Naive thymus-derived CD4-positive, alpha-beta T cell (primary cell): ENCODE results near the gene PLD4. TPM values are rescaled to one million over a fixed set of nuclear protein-coding genes. Genes with fewer than 3 reads are reported as not detected.

Experiments
- ATAC-seq: fragments of 150-1000 bp; cut with Tn5 transposase; 2 replicates; pipeline ENCODE4 v1.10.0; 2021; ENCODE audit warnings: mild to moderate bottlenecking, moderate library complexity
- CTCF ChIA-PET: fragments of 350-600 bp; sonication (Branson Sonifier 250); formaldehyde crosslinking; loops from one replicate; lab custom pipeline; 2021; ENCODE audit warnings: antibody characterized with exemption; lab: Charles Lee
- POLR2A ChIA-PET: fragments of 350-600 bp; sonication (Branson Sonifier 250); formaldehyde crosslinking; loops from one replicate; lab custom pipeline; 2021; ENCODE audit warnings: antibody characterized with exemption, inconsistent platforms; lab: Charles Lee
- DNase-seq, 9 donors: peaks; one replicate each; pipeline versions ENCODE4 v3.0.0 to v3.0.0-alpha.2; 2020 to 2022; ENCODE audit warnings: mixed read lengths in 1 of 9
- H3K27ac ChIP-seq: one replicate; pipeline ENCODE4 v1.7.0; 2013; ENCODE audit warnings: mild to moderate bottlenecking, low read depth, low read length, moderate library complexity
- H3K27me3 ChIP-seq, 2 donors: one replicate each; pipeline ENCODE4 v1.7.0; 2013; ENCODE audit warnings: low read length in 2 of 2, mild to moderate bottlenecking in 2 of 2, moderate library complexity in 2 of 2; ENCODE audit not compliant: control insufficient read depth in 2 of 2, insufficient read depth in 2 of 2
- H3K36me3 ChIP-seq, 3 experiments: 1 replicate in 2 of 3; 2 replicates in 1 of 3; pipeline ENCODE4 v1.7.0; 2013; ENCODE audit warnings: low read length in 3 of 3, mild to moderate bottlenecking in 3 of 3, moderate library complexity in 1 of 3; ENCODE audit not compliant: insufficient read depth in 3 of 3, control insufficient read depth in 2 of 3
- H3K4me1 ChIP-seq, 2 donors: one replicate each; pipeline ENCODE4 v1.7.0; 2013; ENCODE audit warnings: low read length in 2 of 2, mild to moderate bottlenecking in 2 of 2, moderate library complexity in 1 of 2; ENCODE audit not compliant: control insufficient read depth in 2 of 2, insufficient read depth in 2 of 2
- H3K4me3 ChIP-seq: 2 replicates; pipeline ENCODE4 v1.7.0; 2013; ENCODE audit warnings: mild to moderate bottlenecking, low read length
- H3K9me3 ChIP-seq, 3 experiments: 1 replicate in 2 of 3; 2 replicates in 1 of 3; pipeline ENCODE4 v1.7.0; 2013; ENCODE audit warnings: low read length in 3 of 3; ENCODE audit not compliant: control insufficient read depth in 2 of 3
- H3K27ac Mint-ChIP-seq, 9 donors: one replicate each; pipeline ENCODE4 v1.8.0; 2020 to 2022; ENCODE audit warnings: mixed read lengths in 9 of 9, mild to moderate bottlenecking in 8 of 9, moderate library complexity in 5 of 9, inconsistent platforms in 2 of 9
- H3K27me3 Mint-ChIP-seq, 5 donors: one replicate each; pipeline ENCODE4 v1.8.0; 2021 to 2022; ENCODE audit warnings: mixed read lengths in 5 of 5, mild to moderate bottlenecking in 1 of 5
- H3K36me3 Mint-ChIP-seq, 5 donors: one replicate each; pipeline ENCODE4 v1.8.0; 2020 to 2022; ENCODE audit warnings: mixed read lengths in 5 of 5, mild to moderate bottlenecking in 3 of 5, inconsistent platforms in 1 of 5
- H3K4me1 Mint-ChIP-seq, 7 donors: one replicate each; pipeline ENCODE4 v1.8.0; 2020 to 2022; ENCODE audit warnings: mixed read lengths in 7 of 7, mild to moderate bottlenecking in 3 of 7, inconsistent platforms in 1 of 7
- H3K4me3 Mint-ChIP-seq, 10 donors: one replicate each; pipeline ENCODE4 v1.8.0; 2020 to 2022; ENCODE audit warnings: mild to moderate bottlenecking in 10 of 10, mixed read lengths in 10 of 10, moderate library complexity in 6 of 10, inconsistent platforms in 2 of 10
- H3K9me3 Mint-ChIP-seq, 11 donors: one replicate each; pipeline ENCODE4 v1.8.0; 2020 to 2022; ENCODE audit warnings: mixed read lengths in 11 of 11, mild to moderate bottlenecking in 4 of 11, inconsistent platforms in 1 of 11, moderate library complexity in 1 of 11
- intact Hi-C, 2 donors: fragments of 100-400 bp; cut with micrococcal nuclease; formaldehyde crosslinking; loops; one replicate each; pipeline ENCODE4 v1.15.1; 2023
- polyA plus RNA-seq, 2 donors: library from polyadenylated mRNA; unstranded; fragments of 300-500 nt; fragmentation: Illumina TruSeq; gene quantifications; one replicate each; pipeline ENCODE4 v1.2.3, GENCODE V29; 2021
- total RNA-seq, 6 experiments: library from RNA in 5 of 6; stranded (reverse) in 5 of 6; gene quantifications; 1 replicate in 5 of 6; 2 replicates in 1 of 6; pipeline ENCODE4 v1.2.3 and lab custom pipeline; 2021 to 2026

PLD4 gene
- total and polyA plus RNA-seq, 7 experiments from 2014 or later = 0.10 to 32.0 (median 0.80) TPM; not detected in 1

DNA sequence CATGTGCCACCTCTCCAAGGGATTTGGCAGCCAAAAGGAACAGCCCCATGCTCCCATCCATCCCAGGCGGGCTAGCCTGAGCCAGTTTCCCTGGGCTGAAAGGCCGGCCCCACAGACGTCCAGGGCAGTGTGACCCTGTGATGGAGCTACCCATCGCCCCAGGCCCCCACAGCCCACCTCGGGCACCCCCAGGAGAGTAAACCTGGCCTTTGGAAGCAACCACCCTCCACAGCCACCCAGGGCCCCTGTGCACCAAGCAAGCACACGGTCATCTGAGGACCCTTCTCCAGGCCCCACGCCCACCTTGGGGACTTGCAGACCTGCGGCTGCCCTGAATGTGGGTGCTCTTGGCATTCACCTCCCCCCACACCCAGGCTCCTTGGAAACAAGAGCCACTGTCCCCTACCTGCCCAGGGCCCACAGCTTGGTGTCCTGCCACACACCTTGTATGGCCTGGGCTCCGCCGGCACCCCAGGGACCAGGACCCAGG lies 45.1 kb downstream of the PLD4 start:
- H3K36me3 Mint-ChIP-seq = no peaks in the 10 kb centered on the region
- Histone ChIP-seq H3K27me3 (peaks cover 0 to 4% of the 10 kb centered on the region in 2 donors), H3K27ac (no peak overlapping the region), H3K4me1 (no peaks in the 10 kb centered on the region), H3K36me3 (no peaks in the 10 kb centered on the region), H3K9me3 (no peaks in the 10 kb centered on the region), H3K4me3 (no peak overlapping the region)
- intact Hi-C loops = no loop called here
- peaks cover 5 to 14% (median 8%) of the 10 kb centered on the region in 5 donors for H3K27me3 Mint-ChIP-seq
- H3K4me1 Mint-ChIP-seq = no peaks in the 10 kb centered on the region
- DNase-seq (peak in 1 of 9 donors; percentile 0), ATAC-seq (no peak)
- H3K4me3 Mint-ChIP-seq = no peak overlapping the region
- CTCF ChIA-PET = no interaction called here
- no peaks in the 10 kb centered on the region for H3K9me3 Mint-ChIP-seq
- H3K27ac Mint-ChIP-seq = no peak overlapping the region
- POLR2A ChIA-PET = no interaction called here

DNA sequence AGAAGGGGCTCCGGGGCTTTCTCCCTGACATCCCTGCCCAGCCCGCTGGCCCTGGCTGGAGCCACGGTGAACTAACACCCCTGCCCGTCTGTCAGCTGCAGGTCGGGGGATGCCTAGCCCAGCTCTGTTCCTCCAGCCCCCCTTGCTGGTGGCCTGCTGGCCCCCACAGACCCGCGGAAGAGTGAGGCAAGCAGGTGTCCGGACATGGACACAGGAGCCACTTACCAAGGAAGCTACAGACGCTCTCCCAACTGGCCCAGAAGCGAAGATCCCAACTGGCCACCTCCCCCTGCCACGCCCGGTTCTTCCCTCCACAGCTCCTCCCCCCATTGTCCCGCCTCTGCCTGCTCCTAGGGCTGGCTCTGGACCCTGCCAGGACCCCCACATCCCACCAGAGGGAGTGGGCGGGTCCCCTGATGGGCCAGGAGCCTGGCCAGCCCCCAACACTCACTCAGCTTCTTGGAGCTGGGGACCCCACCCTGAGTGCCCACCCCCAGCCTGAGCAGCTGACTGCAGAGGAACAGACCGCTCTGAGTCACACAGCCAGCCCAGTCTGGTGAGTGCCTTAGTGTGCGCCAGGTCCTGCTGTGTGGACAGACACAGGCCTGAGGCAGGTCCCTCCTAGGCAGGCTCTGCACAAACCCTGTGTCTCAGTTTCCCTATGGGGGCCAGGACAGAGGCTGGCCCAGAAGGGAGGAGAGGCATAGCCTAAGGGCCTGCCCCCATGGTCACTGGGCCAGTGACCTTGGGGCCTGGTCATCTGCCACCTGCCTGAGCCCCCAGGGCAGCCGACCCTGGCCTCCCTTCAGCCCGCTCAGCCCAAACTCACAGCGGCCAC lies 45.8 kb downstream of the PLD4 start:
- H3K4me1 Mint-ChIP-seq = no peaks in the 10 kb centered on the region
- Histone ChIP-seq H3K36me3 (no peaks in the 10 kb centered on the region), H3K27ac (no peak overlapping the region), H3K4me1 (no peaks in the 10 kb centered on the region), H3K9me3 (no peaks in the 10 kb centered on the region), H3K4me3 (no peak overlapping the region), H3K27me3 (peaks cover 0 to 4% of the 10 kb centered on the region in 2 donors)
- no peaks in the 10 kb centered on the region for H3K36me3 Mint-ChIP-seq
- ChIA-PET POLR2A (no interaction called here), CTCF (no interaction called here)
- ATAC-seq = no peak
- H3K4me3 Mint-ChIP-seq = no peak overlapping the region
- intact Hi-C loops = no loop called here
- peak in 1 of 9 donors; percentile 5 for DNase-seq
- H3K27me3 Mint-ChIP-seq = peaks cover 5 to 14% (median 8%) of the 10 kb centered on the region in 5 donors
- H3K27ac Mint-ChIP-seq = no peak overlapping the region
- H3K9me3 Mint-ChIP-seq = no peaks in the 10 kb centered on the region

DNA sequence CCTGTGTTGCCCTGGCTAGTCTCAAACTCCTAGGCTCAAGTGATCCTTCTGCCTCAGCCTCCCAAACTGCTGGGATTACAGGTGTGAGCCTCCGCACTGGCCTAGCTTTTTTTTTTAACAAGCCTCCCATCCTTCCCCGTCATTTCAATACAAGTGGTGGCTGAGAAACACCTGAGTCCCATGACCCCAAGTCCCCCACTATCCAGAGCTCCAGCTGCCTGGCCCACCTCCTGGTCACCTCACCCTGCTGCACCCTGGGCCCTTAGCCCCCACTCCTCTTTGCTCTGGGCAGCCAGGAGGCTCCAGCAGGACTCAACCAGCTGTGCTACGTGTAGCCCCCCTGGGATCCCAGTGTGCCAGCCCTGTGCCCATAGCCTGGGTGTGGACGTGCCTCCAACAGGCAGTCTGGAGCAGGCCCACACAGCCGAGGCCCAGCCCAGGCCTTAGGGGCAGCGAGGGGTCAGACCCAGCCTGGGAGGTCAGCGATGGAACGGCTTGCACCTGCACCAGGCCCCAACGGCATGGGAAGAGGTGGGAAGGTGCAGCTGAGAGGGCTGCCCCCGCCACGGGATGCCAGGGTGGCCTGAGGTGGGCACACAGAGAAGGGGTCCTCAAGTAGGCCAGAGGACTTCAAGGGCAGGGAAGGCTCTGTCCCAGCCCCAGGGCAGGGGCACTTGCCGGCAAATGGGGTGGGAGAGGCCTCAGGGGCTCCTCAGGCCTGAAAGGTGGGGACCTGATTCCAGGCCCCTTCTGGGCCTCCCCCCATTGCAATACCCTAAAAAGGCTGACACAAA lies 47.0 kb downstream of the PLD4 start:
- CTCF ChIA-PET = interaction anchor here (0.8 kb wide), 1 partner anchor 210 kb away, joined by 3 read pairs; no protein-coding TSS in a partner anchor
- intact Hi-C loops = no loop called here

DNA sequence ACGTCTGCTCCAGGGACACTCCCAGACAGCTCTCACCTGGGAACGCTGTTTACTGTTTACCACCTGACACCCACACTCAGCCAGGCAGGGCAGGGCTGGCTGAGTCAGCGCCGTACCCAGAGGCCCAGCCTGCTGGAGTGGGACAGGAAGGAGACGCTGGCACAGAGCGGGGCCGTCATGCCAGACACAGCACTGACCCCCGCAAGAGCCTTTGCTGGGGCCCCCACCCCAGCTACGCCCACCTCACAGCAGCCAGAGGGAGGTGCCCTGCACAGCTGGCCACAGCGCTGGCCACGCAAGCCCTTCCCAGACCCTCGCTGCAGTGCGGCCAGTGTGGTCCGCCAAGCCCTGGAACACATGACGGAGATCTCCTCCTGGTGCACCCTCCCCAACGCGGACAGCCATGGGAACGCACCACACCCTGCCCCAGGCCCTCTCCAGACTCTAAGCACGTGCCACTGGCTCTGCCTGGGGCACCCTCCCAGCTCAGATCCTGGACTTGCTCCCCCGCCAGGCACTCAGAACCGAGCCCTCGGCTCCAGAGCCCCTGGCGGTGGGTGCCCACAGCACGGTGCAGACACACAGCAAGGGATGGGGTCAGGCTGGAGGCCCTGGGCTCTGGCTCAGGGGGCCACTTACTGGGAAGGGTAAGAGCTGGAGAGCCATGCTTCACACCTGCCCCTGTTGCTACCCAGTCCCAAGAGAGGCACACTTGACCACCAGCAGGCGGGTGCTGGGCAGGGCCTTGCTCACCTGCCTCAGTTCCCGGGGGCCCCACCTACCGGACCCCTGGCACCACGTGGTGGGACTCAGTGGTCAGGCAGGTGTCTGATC lies 47.8 kb downstream of the PLD4 start:
- POLR2A ChIA-PET = interaction anchor here (1.5 kb wide), 1 partner anchor 48 kb away, joined by 6 read pairs; the partner anchor contains the start of gene CDCA4
- peak in 1 of 9 donors; percentile 5 for DNase-seq
- intact Hi-C loops = no loop called here

More for the DNA sequence above, 47.0 kb downstream of the PLD4 start:
- Histone ChIP-seq H3K36me3 (no peaks in the 10 kb centered on the region), H3K9me3 (no peaks in the 10 kb centered on the region), H3K4me3 (no peak overlapping the region), H3K27ac (no peak overlapping the region), H3K4me1 (no peaks in the 10 kb centered on the region), H3K27me3 (peaks cover 0 to 4% of the 10 kb centered on the region in 2 donors)
- Mint-ChIP-seq H3K4me3 (no peak overlapping the region), H3K4me1 (peaks cover 2 to 7% (median 5%) of the 10 kb centered on the region in 7 donors), H3K9me3 (no peaks in the 10 kb centered on the region), H3K36me3 (peaks cover 0 to 3% (median 0%) of the 10 kb centered on the region in 5 donors), H3K27me3 (peaks cover 13 to 19% (median 14%) of the 10 kb centered on the region in 5 donors), H3K27ac (no peak overlapping the region)
- ATAC-seq (no peak), DNase-seq (peak in 1 of 9 donors; percentile 5)
- POLR2A ChIA-PET = no interaction called here

GRCh38 chr14:104973135-104973384 lies 48.4 kb downstream of the PLD4 start:
- no peaks in the 10 kb centered on the region for H3K9me3 Mint-ChIP-seq
- peaks cover 13 to 26% (median 17%) of the 10 kb centered on the region in 5 donors for H3K27me3 Mint-ChIP-seq
- H3K36me3 Mint-ChIP-seq = peaks cover 0 to 3% (median 0%) of the 10 kb centered on the region in 5 donors
- H3K4me3 ChIP-seq = no peak overlapping the region
- POLR2A ChIA-PET = interaction anchor here (1.5 kb wide), 1 partner anchor 48 kb away, joined by 6 read pairs; the partner anchor contains the start of gene CDCA4
- H3K27ac Mint-ChIP-seq = no peak overlapping the region
- H3K4me3 Mint-ChIP-seq = no peak overlapping the region
- no peaks in the 10 kb centered on the region for H3K9me3 ChIP-seq
- DNase-seq (peak in 1 of 9 donors; percentile 7), ATAC-seq (no peak)
- no peak overlapping the region for H3K27ac ChIP-seq
- peaks cover 5 to 15% (median 8%) of the 10 kb centered on the region in 7 donors for H3K4me1 Mint-ChIP-seq
- intact Hi-C loops = no loop called here
- CTCF ChIA-PET = interaction anchor here (4.6 kb wide), 1 partner anchor 73 kb away, joined by 54 read pairs; no protein-coding TSS in a partner anchor
- no peaks in the 10 kb centered on the region for H3K36me3 ChIP-seq
- H3K27me3 ChIP-seq = peaks cover 0 to 12% of the 10 kb centered on the region in 2 donors
- H3K4me1 ChIP-seq = peaks cover 0 to 7% of the 10 kb centered on the region in 2 donors

More for the DNA sequence above, 47.8 kb downstream of the PLD4 start:
- Histone ChIP-seq H3K27ac (no peak overlapping the region), H3K36me3 (no peaks in the 10 kb centered on the region), H3K9me3 (no peaks in the 10 kb centered on the region), H3K4me3 (no peak overlapping the region), H3K4me1 (peaks cover 0 to 3% of the 10 kb centered on the region in 2 donors), H3K27me3 (peaks cover 0 to 12% of the 10 kb centered on the region in 2 donors)
- Mint-ChIP-seq H3K4me3 (no peak overlapping the region), H3K27me3 (peaks cover 13 to 25% (median 14%) of the 10 kb centered on the region in 5 donors), H3K36me3 (peaks cover 0 to 3% (median 0%) of the 10 kb centered on the region in 5 donors), H3K9me3 (no peaks in the 10 kb centered on the region), H3K4me1 (peaks cover 3 to 11% (median 5%) of the 10 kb centered on the region in 7 donors), H3K27ac (peak overlapping the region in 1 of 9 donors; percentile 43)
- ATAC-seq = no peak
- CTCF ChIA-PET = interaction anchor here (0.8 kb wide), 1 partner anchor 209 kb away, joined by 3 read pairs; no protein-coding TSS in a partner anchor
